PC-3 (cell line): Measurements from ENCODE around the gene IFNLR1.

Experiments used
- CTCF ChIP-seq: fragments of 300-600 bp; sonication (generic); conservative IDR thresholded peaks from 2 replicates; pipeline ENCODE4 v1.5.1; 2017; ENCODE audit warnings: antibody characterized with exemption, low read depth, mild to moderate bottlenecking, low read length
- EZH2 ChIP-seq: fragments of 300-600 bp; sonication (generic); IDR thresholded peaks from one replicate; pipeline ENCODE4 v1.6.1; 2017; ENCODE audit warnings: antibody characterized with exemption, mild to moderate bottlenecking, low read length; ENCODE audit not compliant: unreplicated experiment

DNA sequence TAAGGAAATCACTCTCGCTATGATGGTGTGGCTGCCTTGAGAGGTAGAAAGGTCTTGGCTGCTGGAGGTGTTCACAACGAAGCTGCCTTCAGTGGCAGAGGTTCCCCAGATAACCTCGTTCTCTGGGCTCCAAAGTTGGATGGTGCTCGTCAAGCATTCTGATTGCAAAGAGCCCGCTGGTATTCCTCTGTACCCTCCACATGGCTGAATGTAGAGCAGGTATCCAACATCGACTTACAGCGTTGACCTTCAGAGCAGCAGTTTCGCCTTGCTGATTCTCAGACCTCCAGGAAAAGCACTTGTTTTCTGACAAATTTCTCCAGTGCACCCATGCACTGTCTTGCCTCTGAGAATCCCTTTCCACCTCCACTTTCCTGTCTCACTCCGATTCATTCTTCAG, 39.9 kb downstream of the IFNLR1 start:
- TF ChIP-seq CTCF (no peak), EZH2 (no peak)
